Occipital lobe (tissue), 2 donors: ENCODE results near the gene C5orf46. TPM values are rescaled to one million over a fixed set of nuclear protein-coding genes. Genes with fewer than 3 reads are reported as not detected.
"Not testable (repeated sequence)": the region's sequence is repeated elsewhere in the genome, so short reads cannot be mapped to it uniquely, and the experiment has no call there.

Source experiments
- DNase-seq: peaks from one replicate; lab custom pipeline; 2025; lab: John Stamatoyannopoulos, UW
- total RNA-seq: library from RNA; depleted of rRNA; stranded (reverse); fragments of >200 nt; gene quantifications from one replicate; pipeline ENCODE4 v1.2.3, GENCODE V29; 2014

The C5orf46 gene
- total RNA-seq, 1 donor from 2014 or later: not detected

- DNase-seq: no peak
Observed at GRCh38 chr5:147895864-147896263, 10.5 kb downstream of the C5orf46 start.

GRCh38 chr5:147893820-147894219 lies 12.5 kb downstream of the C5orf46 start:
- DNase-seq: no peak

GRCh38 chr5:147892696-147893296 lies 13.5 kb downstream of the C5orf46 start:
- DNase-seq: no peak

GRCh38 chr5:147887930-147888329 lies 18.4 kb downstream of the C5orf46 start:
- no peak for DNase-seq

GRCh38 chr5:147887026-147887627 lies 19.2 kb downstream of the C5orf46 start:
- no peak for DNase-seq

GRCh38 chr5:147882586-147883313 lies 23.6 kb downstream of the C5orf46 start:
- no peak for DNase-seq

- DNase-seq: no peak
Observed at GRCh38 chr5:147880487-147880886, 25.9 kb downstream of the C5orf46 start.

- DNase-seq: no peak
Observed at GRCh38 chr5:147879784-147880183, 26.6 kb downstream of the C5orf46 start.

- no peak for DNase-seq
Observed at GRCh38 chr5:147878066-147878759, 28.1 kb downstream of the C5orf46 start, which contains the start of gene SCGB3A2. Gene SCGB3A2, plus strand, starts transcription at chr5:147878711. Its CDS starts 93 bp downstream, at chr5:147878804.

GRCh38 chr5:147876626-147877025 lies 29.7 kb downstream of the C5orf46 start:
- DNase-seq: no peak

- DNase-seq: no peak
Observed at GRCh38 chr5:147876141-147876540, 30.2 kb downstream of the C5orf46 start.

GRCh38 chr5:147874910-147875367 lies 31.4 kb downstream of the C5orf46 start:
- no peak for DNase-seq

- not testable (repeated sequence) for DNase-seq
Observed at GRCh38 chr5:147874118-147874875, 32.0 kb downstream of the C5orf46 start.

- DNase-seq: not testable (repeated sequence)
Observed at GRCh38 chr5:147872744-147873435, 33.4 kb downstream of the C5orf46 start.

- not testable (repeated sequence) for DNase-seq
Observed at GRCh38 chr5:147871980-147872549, 34.3 kb downstream of the C5orf46 start.

- DNase-seq: not testable (repeated sequence)
Observed at GRCh38 chr5:147869892-147870291, 36.4 kb downstream of the C5orf46 start.

- no peak for DNase-seq
Observed at GRCh38 chr5:147869112-147869511, 37.2 kb downstream of the C5orf46 start.

- DNase-seq: no peak
Observed at GRCh38 chr5:147863454-147864158, 42.7 kb downstream of the C5orf46 start.

GRCh38 chr5:147860641-147861025 lies 45.7 kb downstream of the C5orf46 start:
- DNase-seq: no peak
